GM12865 (cell line): ENCODE results near the gene GABRP.

Experiments used
- DNase-seq: peaks from one replicate; pipeline ENCODE4 v3.0.0; 2010; ENCODE audit warnings: low read depth
- H3K4me3 ChIP-seq: 2 replicates; pipeline ENCODE4 v1.5.1; 2011; ENCODE audit warnings: mild to moderate bottlenecking, low read depth, low read length, control low read depth
- CTCF ChIP-seq: IDR thresholded peaks from 2 replicates; pipeline ENCODE4 v1.5.1; 2011; ENCODE audit warnings: low read length, control low read depth, low read depth, inconsistent platforms; ENCODE audit not compliant: insufficient read depth; ENCODE audit errors: missing control alignments

The GABRP gene

GRCh38 chr5:170773024-170773985, 10.2 kb upstream of the GABRP start:
- no peak for TF ChIP-seq CTCF
- no peak overlapping the region for H3K4me3 ChIP-seq
- DNase-seq: no peak

GRCh38 chr5:170774831-170775230, 8.7 kb upstream of the GABRP start:
- no peak overlapping the region for H3K4me3 ChIP-seq
- TF ChIP-seq CTCF: no peak
- no peak for DNase-seq

- H3K4me3 ChIP-seq: no peak overlapping the region
- TF ChIP-seq CTCF: no peak
- no peak for DNase-seq
Observed at GRCh38 chr5:170781946-170782345, 1.6 kb upstream of the GABRP start.

- DNase-seq: no peak
- no peak for TF ChIP-seq CTCF
- H3K4me3 ChIP-seq: no peak overlapping the region
Observed at GRCh38 chr5:170782438-170782837, 1.1 kb upstream of the GABRP start.

GRCh38 chr5:170785416-170785815, 1.9 kb downstream of the GABRP start:
- no peak for TF ChIP-seq CTCF
- no peak for DNase-seq

GRCh38 chr5:170787216-170787615, 3.7 kb downstream of the GABRP start:
- DNase-seq: no peak
- H3K4me3 ChIP-seq: no peak overlapping the region
- TF ChIP-seq CTCF: no peak

More at GRCh38 chr5:170785416-170785815, 1.9 kb downstream of the GABRP start:
- H3K4me3 ChIP-seq: no peak overlapping the region
